GM13976 (cell line): ENCODE measurements around the gene CD69.

ENCODE experiments used
- DNase-seq: peaks from one replicate; pipeline ENCODE4 v3.0.0; 2012; ENCODE audit warnings: low spot score
- CTCF ChIP-seq: IDR thresholded peaks from 2 replicates; pipeline ENCODE4 v1.5.1; 2012; ENCODE audit warnings: borderline replicate concordance, mild to moderate bottlenecking; ENCODE audit not compliant: insufficient read depth; ENCODE audit errors: extremely low read depth, missing control alignments, control extremely low read depth
- in situ Hi-C: fragments of 300-500 bp; cut with MboI; formaldehyde crosslinking; loops from one replicate; pipeline ENCODE4 v1.12.0; 2022; ENCODE audit warnings: low sequenced_read_pairs, mixed read lengths, inconsistent platforms; ENCODE audit not compliant: unreplicated experiment

CD69 gene

GRCh38 chr12:9760699-9761418 is at the start of gene CD69:
TSS of gene CD69 (minus strand) at chr12:9760901. CDS start at chr12:9760820, 81 bp downstream.
- in situ Hi-C loops, result no loop called here
- DNase-seq, result peak; percentile 38
- no peak for TF ChIP-seq CTCF

GRCh38 chr12:9809866-9810265 is 49.2 kb upstream of the CD69 start:
- TF ChIP-seq CTCF, result no peak
- DNase-seq, result no peak
- in situ Hi-C loops, result loop anchor here (10.0 to 25.0 kb wide), 2 partner anchors 115 to 327 kb away; partner anchors contain the start of gene CLEC7A

GRCh38 chr12:9809338-9809737 is 48.6 kb upstream of the CD69 start:
- no peak for DNase-seq
- in situ Hi-C loops, result loop anchor here (25.0 kb wide), 1 partner anchor 328 kb away; the partner anchor contains the start of gene CLEC7A
- TF ChIP-seq CTCF, result no peak

- no peak for DNase-seq
- TF ChIP-seq CTCF, result no peak
- in situ Hi-C loops, result loop anchor here (25.0 kb wide), 1 partner anchor 329 kb away; the partner anchor contains the start of gene CLEC7A
Measured at GRCh38 chr12:9808504-9808903, 47.8 kb upstream of the CD69 start.

GRCh38 chr12:9806714-9807113 is 46.0 kb upstream of the CD69 start:
- DNase-seq, result no peak
- TF ChIP-seq CTCF, result no peak
- in situ Hi-C loops, result loop anchor here (25.0 kb wide), 1 partner anchor 331 kb away; the partner anchor contains the start of gene CLEC7A

GRCh38 chr12:9805883-9806282 is 45.2 kb upstream of the CD69 start:
- in situ Hi-C loops, result loop anchor here (25.0 kb wide), 1 partner anchor 331 kb away; the partner anchor contains the start of gene CLEC7A
- no peak for TF ChIP-seq CTCF
- no peak for DNase-seq
